ENCODE measurements around the gene C22orf23.

GRCh38 chr22:37898441-37899181, 54.8 kb downstream of the C22orf23 start:
- TF ChIP-seq CTCF (IDR thresholded peaks at IDR 0.05) (no peak), POLR2A (IDR thresholded peaks at IDR 0.05) (no peak)

Data from heart left ventricle (tissue), 13 donors.